Heart left ventricle (tissue), 16 donors: ENCODE data around the gene NLRX1. TPM values are rescaled to one million over a fixed set of nuclear protein-coding genes. Genes with fewer than 3 reads are reported as not detected.

Experiments used
- ATAC-seq, 4 donors: fragments of 200-7000 bp; cut with Tn5 transposase; one replicate each; pipeline ENCODE4 v1.9.1; 2020 to 2022; ENCODE audit warnings: moderate library complexity in 4 of 4, mild to moderate bottlenecking in 3 of 4, moderate number of reproducible peaks in 1 of 4
- DNase-seq, 5 donors: peaks; one replicate each; pipeline ENCODE4 v3.0.0-alpha.2; 2020
- H3K27ac ChIP-seq, 12 donors: fragments of 200-600 bp; sonication (generic) in 4 of 12; one replicate each; pipeline versions ENCODE4 v1.5.0 to v1.8.0; 2016 to 2022; ENCODE audit warnings: mild to moderate bottlenecking in 2 of 12
- H3K27me3 ChIP-seq, 9 donors: fragments of 200-600 bp; sonication (generic) in 2 of 9; one replicate each; pipeline versions ENCODE4 v1.5.1 to v1.8.0; 2016 to 2022; ENCODE audit warnings: mild to moderate bottlenecking in 3 of 9
- H3K36me3 ChIP-seq, 9 donors: fragments of 200-600 bp; sonication (generic) in 2 of 9; one replicate each; pipeline versions ENCODE4 v1.5.0 to v1.8.0; 2018 to 2022; ENCODE audit warnings: mild to moderate bottlenecking in 2 of 9
- H3K4me1 ChIP-seq, 12 donors: fragments of 200-600 bp; sonication (generic) in 4 of 12; one replicate each; pipeline versions ENCODE4 v1.5.0 to v1.8.0; 2016 to 2022; ENCODE audit warnings: mild to moderate bottlenecking in 3 of 12
- H3K4me3 ChIP-seq, 12 donors: fragments of 200-600 bp; sonication (generic) in 4 of 12; one replicate each; pipeline versions ENCODE4 v1.5.0 to v1.8.0; 2017 to 2022; ENCODE audit warnings: mild to moderate bottlenecking in 9 of 12, moderate library complexity in 4 of 12
- H3K9me3 ChIP-seq, 12 donors: fragments of 200-600 bp; sonication (generic) in 4 of 12; one replicate each; pipeline versions ENCODE4 v1.5.0 to v1.8.0; 2016 to 2022; ENCODE audit warnings: mild to moderate bottlenecking in 1 of 12
- CTCF ChIP-seq, 12 donors: fragments of 200-600 bp; sonication (generic) in 4 of 12; IDR thresholded peaks; one replicate each; pipeline versions ENCODE4 v1.5.0 to v1.8.0; 2018 to 2022; ENCODE audit warnings: antibody characterized with exemption in 12 of 12, mild to moderate bottlenecking in 5 of 12
- POLR2A ChIP-seq, 2 donors: fragments of 450-650 bp; IDR thresholded peaks; one replicate each; pipeline ENCODE4 v1.6.1; 2017; ENCODE audit warnings: antibody characterized with exemption in 2 of 2, mild to moderate bottlenecking in 2 of 2, moderate library complexity in 2 of 2
- WGBS, 4 donors: extraction: QIAGEN DNeasy Blood & Tissue Kit in 2 of 4; methylation state at CpG; one replicate each; pipeline versions ENCODE4 v1.1.5 to v1.1.7; 2013 to 2018; 5-methylcytosine and 5-hydroxymethylcytosine counted together
- intact Hi-C, 10 donors: fragments of 100-400 bp; cut with DNase I; formaldehyde crosslinking; loops; one replicate each; pipeline versions ENCODE4 v1.11.1 to v1.14.2; 2022
- polyA plus RNA-seq, 2 donors: library from polyadenylated mRNA; stranded (reverse); fragments of 200-250 nt; gene quantifications; one replicate each; pipeline ENCODE4 v1.2.3, GENCODE V29; 2013
- total RNA-seq, 9 donors: library from RNA; depleted of rRNA in 2 of 9; stranded (reverse); fragments of >200 nt in 2 of 9; fragmentation: NEBNext Ultra II Directional in 3 of 9; extraction: Animal tissue kit (Norgen Biotek cat#: 25700) in 3 of 9; gene quantifications; one replicate each; pipeline versions ENCODE4 v1.1.0 to v1.2.4, GENCODE V29; 2016 to 2023
- donor health status: ischemic (EF 13 %, LVEDD 7.1; RV severe dilation, severe dysfunction).
- donor health status: healthy with polysubstance abuse.
- donor health status: DM: no; HTN: yes; CAD: no.
- donor health status: DM: no; HTN: no; CAD: no.
- donor health status: ischemic (EF 25% LVEDD 6.9; RV normal size, moderate dysfunction).
- donor health status: ischemic (EF 25% LVEDD 5.7; RV mildly dilated, moderate dysfunction).
- donor health status: healthy.
- donor health status: DM: yes; HTN: yes; CAD: no.
- donor health status: ischemic (EF 35%, LVEDD 5.7; RV mildly dilated, moderate dysfunction).
- donor health status: nonischemic (EF 11% LVEDD 7.7; RV severe dilation, severe dysfunction).
- donor health status: DM: yes; HTN: yes; CAD: no.
- donor health status: PGD.
- donor health status: ischemic (EF 29% LVEDD 5.4; RV normal size, mild dysfunction).
- donor health status: nonischemic (EF 23%, LVEDD 6.1; RV moderate dilation, normal function).

The NLRX1 gene
- total and polyA plus RNA-seq, 11 donors = 10.6 to 47.0 (median 29.5) TPM

DNA sequence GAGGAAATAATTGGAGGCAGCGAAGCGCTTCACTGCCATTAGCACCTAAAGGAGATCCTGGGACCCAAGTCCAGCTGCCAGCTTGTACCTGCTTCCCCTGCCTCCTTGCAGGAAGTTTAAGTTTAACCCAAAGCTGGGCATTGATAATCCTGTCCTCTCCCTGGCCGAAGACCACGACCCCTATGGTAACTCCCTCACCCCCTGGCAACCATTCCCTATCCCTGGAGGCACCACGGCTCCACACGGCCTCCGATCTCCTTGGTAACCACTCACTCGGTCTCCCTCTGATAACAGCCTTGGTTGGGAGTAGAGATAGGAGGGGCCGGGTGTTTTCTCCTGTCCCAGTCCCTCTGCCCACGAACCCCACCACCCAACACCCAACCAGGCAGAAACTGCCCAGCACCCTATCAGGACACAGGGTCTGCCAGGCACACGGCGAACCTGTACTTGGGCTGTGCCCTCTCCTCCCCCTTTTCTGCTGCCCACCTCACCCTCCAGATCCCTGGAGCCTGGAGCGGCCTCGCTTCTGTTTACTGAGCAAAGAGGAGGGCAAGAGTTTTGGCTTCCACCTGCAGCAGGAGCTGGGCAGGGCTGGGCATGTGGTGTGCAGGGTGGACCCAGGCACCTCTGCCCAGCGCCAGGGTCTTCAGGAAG is 17.6 kb downstream of the NLRX1 start:
- peaks cover 0 to 8% (median 0%) of the 10 kb centered on the region in 9 donors for H3K27me3 ChIP-seq
- peaks cover 0 to 24% (median 6%) of the 10 kb centered on the region in 9 donors for H3K36me3 ChIP-seq
- 48 to 49% (median 48%) methylated on average over 13 to 15 of the region's 15 CpGs for WGBS, 4 donors
- ATAC-seq = no peak
- no peaks in the 10 kb centered on the region for H3K9me3 ChIP-seq
- intact Hi-C loops = no loop called here
- TF ChIP-seq CTCF (IDR thresholded peaks at IDR 0.05) (no peak), POLR2A (IDR thresholded peaks at IDR 0.05) (no peak)
- DNase-seq = no peak
- peaks cover 0 to 9% (median 0%) of the 10 kb centered on the region in 12 donors for H3K4me1 ChIP-seq
- no peak overlapping the region for H3K27ac ChIP-seq
- H3K4me3 ChIP-seq = no peak overlapping the region

- Histone ChIP-seq H3K4me3 (no peak overlapping the region), H3K9me3 (no peaks in the 10 kb centered on the region), H3K36me3 (peaks cover 0 to 12% (median 0%) of the 10 kb centered on the region in 9 donors), H3K27ac (no peak overlapping the region), H3K27me3 (peaks cover 0 to 8% (median 0%) of the 10 kb centered on the region in 9 donors), H3K4me1 (peaks cover 0 to 1% (median 0%) of the 10 kb centered on the region in 12 donors)
- DNase-seq (no peak), ATAC-seq (no peak)
- WGBS, 4 donors = 76 to 84% (median 78%) methylated on average over 21 of the region's 21 CpGs
- intact Hi-C loops = no loop called here
- TF ChIP-seq CTCF (IDR thresholded peaks at IDR 0.05) (no peak), POLR2A (IDR thresholded peaks at IDR 0.05) (no peak)
Observed at GRCh38 chr11:119187123-119187892, 18.8 kb downstream of the NLRX1 start.

DNA sequence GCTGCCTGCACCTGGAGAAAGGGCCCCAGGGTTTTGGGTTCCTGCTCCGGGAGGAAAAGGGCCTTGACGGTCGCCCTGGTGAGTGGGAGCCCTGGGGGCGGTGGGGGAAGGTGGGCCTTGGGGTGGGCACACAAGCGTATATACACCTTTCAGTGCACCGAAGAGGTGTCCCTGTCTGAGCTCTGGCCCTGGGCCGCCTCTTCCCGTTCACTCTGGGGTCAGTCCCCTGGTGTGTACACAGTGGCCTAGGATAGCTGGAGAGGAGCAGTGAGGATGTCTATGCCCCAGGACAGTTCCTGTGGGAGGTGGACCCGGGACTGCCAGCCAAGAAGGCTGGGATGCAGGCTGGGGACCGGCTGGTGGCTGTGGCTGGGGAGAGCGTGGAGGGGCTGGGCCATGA is 19.5 kb downstream of the NLRX1 start:
- intact Hi-C loops = no loop called here

DNA sequence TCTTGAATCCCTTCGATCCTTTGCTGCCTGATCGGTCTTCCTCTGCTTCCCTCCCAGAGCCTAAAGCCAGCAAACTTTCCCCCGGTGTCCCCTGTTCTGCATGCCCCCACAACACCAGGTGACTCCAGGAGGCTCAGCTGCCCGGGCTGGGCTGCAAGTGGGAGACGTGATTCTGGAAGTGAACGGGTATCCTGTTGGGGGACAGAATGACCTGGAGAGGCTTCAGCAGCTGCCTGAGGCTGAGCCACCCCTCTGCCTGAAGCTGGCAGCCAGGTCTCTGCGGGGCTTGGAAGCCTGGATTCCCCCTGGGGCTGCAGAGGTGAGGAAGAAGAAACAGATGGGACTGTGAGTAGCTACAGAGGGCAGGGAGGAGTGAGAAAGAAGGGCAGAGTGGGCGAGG is 20.4 kb downstream of the NLRX1 start:
- peaks cover 0 to 8% (median 0%) of the 10 kb centered on the region in 9 donors for H3K27me3 ChIP-seq
- TF ChIP-seq POLR2A (IDR thresholded peaks at IDR 0.05) = no peak
- TF ChIP-seq CTCF (IDR thresholded peaks at IDR 0.05) = no peak
- no peaks in the 10 kb centered on the region for H3K9me3 ChIP-seq
- H3K36me3 ChIP-seq = peaks cover 0 to 4% (median 0%) of the 10 kb centered on the region in 9 donors
- intact Hi-C loops = no loop called here
- H3K4me1 ChIP-seq = peaks cover 0 to 10% (median 0%) of the 10 kb centered on the region in 12 donors
- H3K27ac ChIP-seq = no peak overlapping the region
- no peak for ATAC-seq
- 84 to 93% (median 90%) methylated on average over 8 of the region's 8 CpGs for WGBS, 4 donors
- DNase-seq = no peak
- H3K4me3 ChIP-seq = no peak overlapping the region

More for the DNA sequence above, 19.5 kb downstream of the NLRX1 start:
- ATAC-seq = no peak
- 77 to 94% (median 88%) methylated on average over 9 to 11 of the region's 11 CpGs for WGBS, 4 donors
- Histone ChIP-seq H3K36me3 (peaks cover 0 to 10% (median 0%) of the 10 kb centered on the region in 9 donors), H3K27ac (no peak overlapping the region), H3K27me3 (peaks cover 0 to 8% (median 0%) of the 10 kb centered on the region in 9 donors), H3K4me1 (peaks cover 0 to 9% (median 0%) of the 10 kb centered on the region in 12 donors), H3K4me3 (no peak overlapping the region), H3K9me3 (no peaks in the 10 kb centered on the region)
- DNase-seq = no peak
- no peak for TF ChIP-seq POLR2A (IDR thresholded peaks at IDR 0.05)
